Measurements from ENCODE around the gene CLMP. TPM values are rescaled to one million over a fixed set of nuclear protein-coding genes. Genes with fewer than 3 reads are reported as not detected.

CLMP gene
- 24.2 TPM for total RNA-seq (ENCODE audit: unreplicated experiment)
- long read RNA-seq, full-length matches to known transcripts, result 4 of 5 reads
- long read RNA-seq, partial matches to known transcripts, result 0 of 5 reads
- long read RNA-seq, other reads (novel, unspliced or antisense), result 1 of 5 reads

DNA sequence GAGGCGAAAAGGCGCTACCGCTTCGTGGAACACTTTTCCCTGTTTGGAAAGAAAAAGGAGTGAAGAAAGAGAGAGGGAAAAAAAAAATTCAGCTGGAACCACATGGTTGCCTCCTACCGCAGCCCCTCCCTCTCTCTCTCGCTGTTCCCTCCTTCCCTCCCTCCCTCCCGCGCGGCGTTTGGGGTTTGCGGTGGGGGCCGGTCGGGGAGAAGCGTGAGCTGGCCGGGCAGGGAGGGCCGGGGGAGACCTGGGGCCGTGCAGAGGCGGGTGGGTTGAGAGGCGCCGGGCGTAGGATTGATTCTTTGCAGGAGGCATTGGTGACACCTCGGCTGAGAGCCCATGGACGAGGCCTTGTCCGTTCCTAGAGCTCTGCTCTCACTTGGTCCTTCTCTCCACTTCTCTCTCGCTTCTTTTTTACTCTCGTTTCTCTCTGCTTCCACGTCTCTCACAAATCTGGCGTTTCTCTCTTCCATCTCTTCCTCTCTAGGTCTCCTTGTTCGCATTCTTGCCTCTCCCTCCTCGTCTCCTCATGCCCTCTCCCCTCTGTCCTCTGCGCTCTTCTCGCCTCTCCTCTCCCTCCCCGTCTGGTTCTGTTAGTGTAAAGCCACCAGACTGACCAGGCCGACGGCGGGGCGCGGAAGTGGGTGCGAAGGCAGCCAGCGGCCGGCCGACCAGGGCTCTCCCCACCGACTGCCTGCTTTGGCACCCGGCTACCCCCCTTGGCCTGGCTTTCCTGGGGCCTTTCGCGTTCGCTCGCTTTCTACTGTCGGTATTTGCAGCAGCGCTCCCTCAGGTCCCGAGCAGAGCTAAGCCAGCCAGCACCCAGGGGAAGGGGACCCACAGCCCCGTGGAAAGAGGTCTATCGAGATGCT is at the start of gene CLMP:
Gene CLMP (minus strand): TSS at position 61 of the 872 bp plus-strand sequence. CDS start 308 bp downstream, outside the sequence.
- Mint-ChIP-seq H3K27ac (ENCODE audit: unreplicated experiment) (peak within 1 kb of the TSS; percentile 65), H3K27me3 (ENCODE audit: unreplicated experiment) (peaks cover 13% of the 10 kb centered on the region), H3K36me3 (ENCODE audit: unreplicated experiment) (no peaks in the 10 kb centered on the region), H3K4me3 (ENCODE audit: unreplicated experiment) (peak within 1 kb of the TSS; percentile 89), H3K4me1 (ENCODE audit: low read depth, unreplicated experiment) (peaks cover 22% of the 10 kb centered on the region), H3K9me3 (ENCODE audit: unreplicated experiment) (peaks cover 12% of the 10 kb centered on the region)
- TF ChIP-seq, protein P1, sequence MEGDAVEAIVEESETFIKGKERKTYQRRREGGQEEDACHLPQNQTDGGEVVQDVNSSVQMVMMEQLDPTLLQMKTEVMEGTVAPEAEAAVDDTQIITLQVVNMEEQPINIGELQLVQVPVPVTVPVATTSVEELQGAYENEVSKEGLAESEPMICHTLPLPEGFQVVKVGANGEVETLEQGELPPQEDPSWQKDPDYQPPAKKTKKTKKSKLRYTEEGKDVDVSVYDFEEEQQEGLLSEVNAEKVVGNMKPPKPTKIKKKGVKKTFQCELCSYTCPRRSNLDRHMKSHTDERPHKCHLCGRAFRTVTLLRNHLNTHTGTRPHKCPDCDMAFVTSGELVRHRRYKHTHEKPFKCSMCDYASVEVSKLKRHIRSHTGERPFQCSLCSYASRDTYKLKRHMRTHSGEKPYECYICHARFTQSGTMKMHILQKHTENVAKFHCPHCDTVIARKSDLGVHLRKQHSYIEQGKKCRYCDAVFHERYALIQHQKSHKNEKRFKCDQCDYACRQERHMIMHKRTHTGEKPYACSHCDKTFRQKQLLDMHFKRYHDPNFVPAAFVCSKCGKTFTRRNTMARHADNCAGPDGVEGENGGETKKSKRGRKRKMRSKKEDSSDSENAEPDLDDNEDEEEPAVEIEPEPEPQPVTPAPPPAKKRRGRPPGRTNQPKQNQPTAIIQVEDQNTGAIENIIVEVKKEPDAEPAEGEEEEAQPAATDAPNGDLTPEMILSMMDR (IDR thresholded peaks at IDR 0.05; ENCODE audit: partially characterized antibody, unreplicated experiment), result no peak
- DNase-seq, result peak; percentile 62

DNA sequence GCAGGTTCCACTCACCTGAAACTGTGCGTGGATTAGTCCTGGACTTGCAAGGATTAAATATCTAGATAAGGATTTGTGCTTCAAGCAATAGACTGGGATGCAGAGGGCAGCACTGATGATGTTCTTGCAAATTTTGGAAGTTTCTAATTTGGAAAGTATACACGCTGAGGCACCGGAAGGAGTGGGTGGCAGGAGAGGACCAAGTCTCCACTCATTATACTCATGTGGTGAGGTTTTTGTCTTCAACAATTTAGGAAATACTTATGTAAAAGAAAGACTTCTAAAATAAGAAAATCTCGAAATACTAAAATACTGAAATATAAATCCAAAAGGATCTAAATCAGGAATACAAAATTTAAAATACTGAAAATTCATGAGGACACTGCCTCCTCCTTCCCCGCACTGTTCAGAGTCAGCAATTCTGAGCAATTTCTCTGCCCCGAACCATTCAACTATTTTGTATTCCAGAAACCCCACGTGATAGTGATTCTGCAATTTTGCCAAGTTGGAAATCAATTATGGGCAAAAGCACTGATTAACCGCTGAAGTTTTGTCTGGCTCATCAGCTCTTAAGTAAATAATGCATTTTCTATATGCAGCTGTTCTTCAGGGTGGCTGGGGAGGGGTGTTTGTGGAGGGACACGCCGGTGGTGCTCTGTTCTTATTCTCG is 47.0 kb upstream of the CLMP start:
- DNase-seq, result no peak
- Mint-ChIP-seq H3K27ac (ENCODE audit: unreplicated experiment) (no peak overlapping the region), H3K36me3 (ENCODE audit: unreplicated experiment) (no peaks in the 10 kb centered on the region), H3K27me3 (ENCODE audit: unreplicated experiment) (no peaks in the 10 kb centered on the region), H3K4me3 (ENCODE audit: unreplicated experiment) (no peak overlapping the region), H3K9me3 (ENCODE audit: unreplicated experiment) (no peaks in the 10 kb centered on the region), H3K4me1 (ENCODE audit: low read depth, unreplicated experiment) (peaks cover 4% of the 10 kb centered on the region)
- TF ChIP-seq, protein P1 (IDR thresholded peaks at IDR 0.05; ENCODE audit: partially characterized antibody, unreplicated experiment), result no peak

DNA sequence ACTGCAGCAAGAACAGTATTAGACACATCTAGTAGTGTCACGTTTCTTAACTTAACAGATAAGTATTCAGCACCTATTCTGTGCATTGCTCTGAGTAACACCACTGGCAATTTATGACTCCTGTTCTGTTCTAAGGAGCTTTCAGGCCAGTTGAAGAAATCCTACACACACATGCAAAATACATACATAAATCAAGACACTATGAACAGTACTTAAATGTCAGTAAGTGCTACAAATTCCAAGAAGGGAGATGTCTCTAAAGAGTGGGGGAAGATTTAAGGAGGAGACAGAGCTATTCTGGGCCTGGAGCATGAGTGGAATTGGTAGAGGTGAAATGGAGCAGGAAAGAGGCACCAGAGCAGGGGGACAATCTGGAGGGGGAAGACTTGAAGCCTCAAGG is 46.2 kb upstream of the CLMP start:
- Mint-ChIP-seq H3K4me3 (ENCODE audit: unreplicated experiment) (no peak overlapping the region), H3K4me1 (ENCODE audit: low read depth, unreplicated experiment) (peaks cover 4% of the 10 kb centered on the region), H3K27me3 (ENCODE audit: unreplicated experiment) (no peaks in the 10 kb centered on the region), H3K27ac (ENCODE audit: unreplicated experiment) (no peak overlapping the region), H3K9me3 (ENCODE audit: unreplicated experiment) (no peaks in the 10 kb centered on the region), H3K36me3 (ENCODE audit: unreplicated experiment) (no peaks in the 10 kb centered on the region)
- no peak for DNase-seq
- TF ChIP-seq, protein P1 (IDR thresholded peaks at IDR 0.05; ENCODE audit: partially characterized antibody, unreplicated experiment), result no peak

- no peaks in the 10 kb centered on the region for H3K9me3 Mint-ChIP-seq (ENCODE audit: unreplicated experiment)
- H3K4me3 Mint-ChIP-seq (ENCODE audit: unreplicated experiment), result no peak overlapping the region
- no peak overlapping the region for H3K27ac Mint-ChIP-seq (ENCODE audit: unreplicated experiment)
- no peak for DNase-seq
- H3K27me3 Mint-ChIP-seq (ENCODE audit: unreplicated experiment), result peaks cover 5% of the 10 kb centered on the region
- TF ChIP-seq, protein P1 (IDR thresholded peaks at IDR 0.05; ENCODE audit: partially characterized antibody, unreplicated experiment), result no peak
- no peaks in the 10 kb centered on the region for H3K36me3 Mint-ChIP-seq (ENCODE audit: unreplicated experiment)
- H3K4me1 Mint-ChIP-seq (ENCODE audit: low read depth, unreplicated experiment), result peaks cover 14% of the 10 kb centered on the region
Measured at GRCh38 chr11:123239191-123240150, 44.4 kb upstream of the CLMP start.

Data from glutamatergic neuron (in vitro differentiated cells).